ENCODE measurements around the gene FHIP2A.

The FHIP2A gene

GRCh38 chr10:114859222-114859621, 37.6 kb downstream of the FHIP2A start:
- no peak for TF ChIP-seq CTCF (IDR thresholded peaks at IDR 0.05; ENCODE audit: extremely low read depth, insufficient read depth, missing control alignments)
- no peak for DNase-seq (ENCODE audit: low spot score)
- in situ Hi-C loops (cut with MboI; ENCODE audit: low pct_unique_long_range_greater_than_20kb, low sequenced_read_pairs, unreplicated experiment) = loop anchor here (25.0 kb wide), 1 partner anchor 553 kb away; no protein-coding TSS in a partner anchor

DNA sequence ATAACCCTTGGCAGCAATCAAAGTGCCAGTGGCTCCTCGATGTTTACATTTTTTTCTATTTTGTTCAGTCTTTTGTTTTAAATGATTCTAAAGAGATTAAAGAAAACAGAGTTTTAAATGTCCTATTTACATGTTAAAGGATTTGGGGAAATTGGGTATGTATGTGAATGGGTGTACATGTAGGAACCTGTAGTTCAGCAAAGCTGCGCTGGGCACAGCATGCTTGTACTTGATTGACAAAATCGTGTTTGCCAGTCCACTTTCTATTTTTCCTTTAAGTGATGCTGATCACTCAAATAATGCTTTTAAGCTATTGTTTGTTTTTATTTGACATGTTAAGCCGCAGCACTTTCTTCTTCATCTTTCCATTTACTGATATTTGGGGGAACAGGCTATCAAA, 40.9 kb downstream of the FHIP2A start:
- no peak for DNase-seq (ENCODE audit: low spot score)
- in situ Hi-C loops (cut with MboI; ENCODE audit: low pct_unique_long_range_greater_than_20kb, low sequenced_read_pairs, unreplicated experiment) = loop anchor here (25.0 kb wide), 1 partner anchor 550 kb away; no protein-coding TSS in a partner anchor
- no peak for TF ChIP-seq CTCF (IDR thresholded peaks at IDR 0.05; ENCODE audit: extremely low read depth, insufficient read depth, missing control alignments)

DNA sequence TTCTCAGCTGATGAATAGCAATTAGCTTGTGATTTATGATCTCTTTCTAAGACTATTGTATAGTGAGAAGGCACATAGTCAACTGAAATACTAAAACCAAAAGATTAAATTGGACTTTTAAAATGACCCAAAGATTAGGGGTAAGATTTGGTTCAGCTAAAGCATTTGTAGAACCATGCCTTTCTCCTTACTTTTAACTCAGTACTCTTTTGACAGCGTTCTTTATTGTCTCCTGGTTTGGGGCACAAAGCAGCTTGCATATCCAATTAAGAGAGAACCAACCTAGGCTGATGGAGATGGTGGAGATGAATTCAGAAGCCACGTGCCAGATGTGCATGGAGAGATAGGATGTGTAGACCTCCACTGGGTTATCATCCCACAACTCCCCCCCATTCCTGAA, 45.8 kb downstream of the FHIP2A start:
- DNase-seq (ENCODE audit: low spot score) = no peak
- TF ChIP-seq CTCF (IDR thresholded peaks at IDR 0.05; ENCODE audit: extremely low read depth, insufficient read depth, missing control alignments) = no peak

DNA sequence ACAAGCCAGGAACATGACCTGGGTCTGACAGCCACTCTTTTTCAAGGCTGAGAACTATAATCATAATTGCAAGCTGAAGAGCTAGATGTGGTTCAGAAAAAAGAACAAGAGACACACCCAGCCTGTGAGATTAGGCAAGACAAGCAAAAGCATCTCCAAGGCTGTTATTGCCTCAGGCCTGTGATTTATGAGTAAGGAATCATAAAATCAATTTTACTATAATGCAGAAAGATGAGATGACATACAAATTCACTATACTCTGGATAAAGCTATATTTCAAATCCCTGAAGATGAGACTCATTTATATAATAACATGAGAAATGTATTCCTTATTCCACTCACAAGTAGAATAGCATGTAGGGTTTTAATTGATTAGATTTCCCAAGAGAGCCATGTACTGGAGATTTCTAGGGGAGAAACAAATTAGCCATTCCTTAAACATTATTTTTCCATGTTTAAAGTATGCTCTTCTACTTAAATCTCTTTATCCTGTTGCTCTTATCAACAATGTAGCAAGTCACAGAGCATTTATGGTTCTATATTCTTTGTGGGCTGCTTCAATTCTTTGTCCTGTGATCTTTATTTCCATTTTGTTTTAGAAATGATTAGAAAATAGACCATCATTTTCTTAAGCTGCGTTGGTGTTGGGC, 47.4 kb downstream of the FHIP2A start:
- DNase-seq (ENCODE audit: low spot score) = no peak
- in situ Hi-C loops (cut with MboI; ENCODE audit: low pct_unique_long_range_greater_than_20kb, low sequenced_read_pairs, unreplicated experiment) = loop anchor here (25.0 kb wide), 1 partner anchor 543 kb away; no protein-coding TSS in a partner anchor
- TF ChIP-seq CTCF (IDR thresholded peaks at IDR 0.05; ENCODE audit: extremely low read depth, insufficient read depth, missing control alignments) = no peak

More for the DNA sequence above, 45.8 kb downstream of the FHIP2A start:
- in situ Hi-C loops (cut with MboI; ENCODE audit: low pct_unique_long_range_greater_than_20kb, low sequenced_read_pairs, unreplicated experiment) = loop anchor here (25.0 kb wide), 1 partner anchor 545 kb away; no protein-coding TSS in a partner anchor

DNA sequence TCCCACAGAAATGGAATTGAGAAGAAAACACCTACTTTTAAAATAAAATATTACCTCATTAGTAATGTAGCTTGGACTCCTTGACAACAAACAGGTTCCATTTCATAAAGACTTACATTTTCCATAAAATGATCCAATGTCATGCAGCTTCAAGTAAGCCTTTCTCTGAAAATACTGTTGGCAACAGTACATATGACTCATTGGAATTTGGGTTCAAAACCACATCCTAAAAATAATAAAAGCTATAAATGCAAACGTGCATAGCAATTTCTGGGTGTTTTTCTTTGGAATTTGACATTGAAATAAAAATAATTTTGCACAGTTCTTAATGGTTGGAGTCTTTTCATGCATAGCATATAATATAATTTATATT, 47.9 kb downstream of the FHIP2A start:
- no peak for DNase-seq (ENCODE audit: low spot score)
- no peak for TF ChIP-seq CTCF (IDR thresholded peaks at IDR 0.05; ENCODE audit: extremely low read depth, insufficient read depth, missing control alignments)
- in situ Hi-C loops (cut with MboI; ENCODE audit: low pct_unique_long_range_greater_than_20kb, low sequenced_read_pairs, unreplicated experiment) = loop anchor here (25.0 kb wide), 1 partner anchor 543 kb away; no protein-coding TSS in a partner anchor

DNA sequence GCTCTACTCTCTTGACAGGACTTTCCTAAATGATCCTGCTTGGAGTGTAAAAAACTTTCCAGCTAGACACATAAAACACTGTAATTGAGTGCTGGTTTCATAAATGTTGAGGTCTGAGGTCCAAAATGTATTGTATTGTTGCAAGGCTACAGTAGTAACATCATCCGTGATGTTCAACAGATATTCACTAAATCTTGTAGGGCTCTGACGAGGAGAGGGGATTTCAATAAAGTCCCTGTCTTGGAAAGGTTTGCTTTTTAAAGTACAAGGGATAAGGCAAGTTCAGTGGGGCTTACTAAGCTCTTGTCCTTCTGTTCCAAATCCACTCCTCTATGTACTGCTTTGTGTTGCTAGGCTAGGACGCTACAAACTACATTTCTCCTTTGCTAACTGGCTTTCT, 48.9 kb downstream of the FHIP2A start:
- in situ Hi-C loops (cut with MboI; ENCODE audit: low pct_unique_long_range_greater_than_20kb, low sequenced_read_pairs, unreplicated experiment) = loop anchor here (10.0 to 25.0 kb wide), 2 partner anchors 254 to 542 kb away; no protein-coding TSS in a partner anchor
- no peak for DNase-seq (ENCODE audit: low spot score)
- no peak for TF ChIP-seq CTCF (IDR thresholded peaks at IDR 0.05; ENCODE audit: extremely low read depth, insufficient read depth, missing control alignments)
